GM18858 (cell line): ENCODE data around the gene RTTN.
A peak's percentile ranks its signal among the peaks of the same experiment; 100 is the strongest.

Experiments used
- ATAC-seq: cut with Tn5 transposase; IDR thresholded peaks from one replicate; pipeline ENCODE4 v1.9.1; 2021; ENCODE audit not compliant: unreplicated experiment

The RTTN gene

DNA sequence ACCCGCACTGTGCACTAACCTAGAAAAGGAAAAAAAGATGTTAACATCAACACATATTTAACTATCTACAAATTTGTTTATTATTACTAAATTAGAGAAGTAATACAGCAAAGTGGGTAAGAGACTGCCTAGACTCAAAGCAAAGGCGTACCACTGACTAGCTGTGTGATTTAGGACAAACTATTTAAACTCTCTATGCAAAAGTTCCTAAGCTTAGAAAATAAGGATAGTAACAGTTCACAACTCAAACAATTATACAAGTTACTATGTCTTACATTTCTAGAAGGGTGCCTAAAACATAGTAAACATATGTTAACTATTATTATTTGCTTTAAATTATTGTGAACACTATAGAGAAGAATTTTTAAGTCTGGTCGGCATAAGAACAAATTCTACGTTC is 119.4 kb downstream of the RTTN start:
- no peak for ATAC-seq

DNA sequence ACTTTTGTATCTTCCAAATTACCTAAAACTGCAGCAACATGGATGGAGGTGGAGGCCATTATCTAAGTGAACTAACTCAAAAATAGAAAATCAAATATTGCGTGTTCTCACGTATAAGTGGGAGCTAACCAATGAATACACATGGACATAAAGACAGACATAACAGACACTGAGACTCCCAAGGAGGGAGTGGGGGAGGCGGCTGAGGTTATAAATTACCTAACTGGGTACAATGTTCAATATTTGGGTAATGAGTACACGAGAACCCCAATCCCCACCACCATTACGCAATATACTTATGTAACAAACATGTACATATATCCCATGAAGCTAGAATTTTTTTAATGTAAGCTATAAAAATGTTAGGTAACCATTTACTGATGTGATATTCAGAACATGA is 119.8 kb downstream of the RTTN start:
- ATAC-seq = no peak

DNA sequence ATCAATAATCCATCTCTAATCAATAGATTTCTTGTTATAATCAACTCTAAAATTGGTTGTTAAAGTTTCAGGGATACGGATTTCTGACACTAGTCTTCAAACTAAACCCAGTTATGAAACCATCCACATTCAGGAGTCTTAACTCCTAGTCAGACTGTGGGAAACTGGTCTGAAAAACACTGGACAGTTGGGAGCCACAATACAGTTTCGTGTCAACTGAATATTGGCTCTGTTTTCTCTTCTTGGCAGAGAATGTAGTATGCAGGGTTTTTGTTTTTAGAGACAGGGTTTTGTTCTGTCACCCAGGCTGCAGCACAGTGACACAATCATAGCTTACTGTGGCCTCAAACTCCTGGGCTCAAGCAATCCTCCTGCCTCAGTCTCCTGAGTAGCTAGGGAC is 123.1 kb downstream of the RTTN start:
- ATAC-seq = no peak

DNA sequence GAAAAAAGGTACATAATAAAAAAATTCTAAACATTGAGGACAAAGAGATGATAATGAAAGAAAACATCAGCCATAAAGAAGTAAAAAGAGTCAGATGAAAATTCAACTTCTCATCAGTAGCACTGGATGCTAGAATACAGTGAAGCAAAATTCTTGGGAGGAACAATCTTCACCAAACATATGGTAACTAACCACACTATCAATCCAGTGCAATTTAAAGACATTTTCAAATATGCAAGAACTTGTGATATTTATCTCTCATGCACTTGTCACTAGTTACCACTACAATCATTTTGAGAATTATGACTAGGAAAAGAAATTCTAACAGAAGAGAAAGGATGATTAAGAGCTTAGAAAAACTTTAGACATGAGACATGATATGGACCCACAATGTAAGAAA is 127.4 kb downstream of the RTTN start:
- no peak for ATAC-seq

DNA sequence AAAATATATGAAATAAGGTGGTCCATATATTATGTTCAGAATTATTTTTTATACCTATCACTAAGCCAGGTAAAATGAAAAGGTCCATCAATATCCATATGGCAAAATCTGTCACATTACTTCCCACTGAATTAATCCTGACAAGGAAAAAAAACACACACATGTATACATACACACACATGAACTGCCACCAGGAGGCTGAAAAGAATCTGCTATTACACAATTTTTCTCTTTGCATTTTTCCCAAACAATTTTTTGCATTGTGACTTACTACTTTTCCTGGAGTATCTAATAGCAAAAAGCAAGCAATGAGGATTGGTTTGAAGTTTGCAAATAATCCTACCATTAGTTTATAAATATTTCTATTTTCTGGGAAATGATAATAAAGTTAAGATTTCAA is 129.6 kb downstream of the RTTN start:
- ATAC-seq = no peak

DNA sequence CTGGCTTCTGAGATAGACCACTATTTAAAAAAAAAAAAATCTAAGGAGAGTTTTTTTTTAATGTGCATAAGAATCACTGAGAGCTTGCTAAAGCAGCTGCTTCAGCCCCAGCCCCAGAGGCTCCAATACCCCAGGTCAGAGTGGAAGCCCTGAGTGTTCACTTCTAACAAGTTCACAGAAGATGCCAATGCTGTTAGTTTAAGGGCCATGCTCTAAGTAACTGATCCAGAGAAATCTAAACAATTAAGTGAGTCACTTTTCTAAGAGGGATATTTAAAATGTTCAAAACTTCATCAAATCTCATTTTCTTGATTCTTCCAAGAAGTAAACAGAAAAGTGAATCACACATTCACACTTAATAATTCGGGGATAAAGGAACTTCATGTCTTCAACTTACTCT is 131.4 kb downstream of the RTTN start:
- no peak for ATAC-seq

DNA sequence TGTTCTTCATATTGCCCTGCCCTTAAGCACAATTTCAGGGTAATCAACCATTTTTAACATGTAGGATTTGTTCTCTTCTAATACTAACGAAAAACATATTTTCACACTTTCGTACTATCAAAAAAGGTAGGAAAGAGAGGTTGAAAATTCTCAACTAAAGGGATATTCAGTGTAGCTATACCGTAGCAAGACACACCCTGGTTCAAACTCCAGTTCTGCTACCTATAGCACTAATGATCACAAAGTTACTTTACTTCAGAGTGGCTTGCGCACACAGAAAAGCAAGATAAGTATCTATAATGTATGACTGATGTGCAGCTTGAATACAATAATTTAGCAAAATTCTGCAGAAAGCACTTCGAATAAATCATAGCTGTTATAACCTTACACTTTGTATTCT is 132.1 kb downstream of the RTTN start:
- ATAC-seq = no peak

DNA sequence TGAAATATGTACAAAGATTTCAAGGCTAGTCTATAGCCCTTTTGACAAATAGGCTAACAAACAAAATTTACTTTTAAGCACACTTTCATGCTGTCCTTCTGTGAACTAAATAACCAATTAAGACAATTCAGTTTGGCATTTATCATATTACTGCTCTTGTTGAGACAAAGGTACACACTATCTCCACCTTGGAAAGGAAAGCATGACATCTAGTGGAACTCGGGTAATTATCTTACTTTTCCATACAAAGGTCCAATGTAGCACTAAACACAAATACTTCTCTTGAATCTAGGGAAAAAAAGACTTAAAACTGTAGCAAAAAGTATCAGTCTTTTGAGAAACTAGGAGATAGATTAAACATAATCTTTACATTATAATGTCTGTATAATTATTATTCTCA is 132.8 kb downstream of the RTTN start:
- no peak for ATAC-seq

DNA sequence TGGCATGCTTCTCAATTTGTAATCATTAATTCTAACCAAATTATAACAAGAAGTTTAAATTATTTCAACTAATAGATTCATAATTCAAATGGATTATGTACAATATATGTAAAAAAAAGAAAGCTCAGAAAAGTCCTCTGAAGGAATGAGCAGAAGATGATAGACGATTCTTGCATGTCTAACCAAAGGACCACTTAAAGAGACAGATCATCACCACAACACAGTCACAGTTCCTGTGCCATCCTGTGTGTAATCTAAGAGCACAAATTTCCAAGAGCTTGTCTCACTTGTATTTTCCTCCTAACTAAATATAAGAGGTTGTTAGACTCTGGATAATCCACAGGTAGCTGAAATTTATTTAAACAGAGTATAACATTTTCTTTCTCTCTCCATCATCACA is 135.5 kb downstream of the RTTN start:
- ATAC-seq = no peak

DNA sequence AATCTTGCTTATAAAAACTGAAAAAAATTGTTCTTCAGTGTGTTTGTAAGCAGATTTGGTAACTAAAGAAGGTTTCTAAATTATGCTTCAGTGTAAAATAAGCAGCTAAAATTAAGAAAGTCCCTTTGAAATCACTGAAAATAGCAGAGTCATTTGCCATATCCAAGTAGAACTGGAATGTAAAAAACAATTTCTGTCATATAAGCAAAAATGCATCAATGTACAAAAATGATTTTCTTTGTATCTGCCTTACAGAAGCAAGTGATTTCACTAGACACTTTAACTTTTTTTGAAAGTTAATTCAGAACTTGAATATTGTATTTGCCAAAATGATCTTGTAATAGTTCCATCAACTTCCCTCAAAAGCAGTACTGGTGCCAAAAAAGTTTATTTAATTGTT is 136.1 kb downstream of the RTTN start:
- no peak for ATAC-seq

DNA sequence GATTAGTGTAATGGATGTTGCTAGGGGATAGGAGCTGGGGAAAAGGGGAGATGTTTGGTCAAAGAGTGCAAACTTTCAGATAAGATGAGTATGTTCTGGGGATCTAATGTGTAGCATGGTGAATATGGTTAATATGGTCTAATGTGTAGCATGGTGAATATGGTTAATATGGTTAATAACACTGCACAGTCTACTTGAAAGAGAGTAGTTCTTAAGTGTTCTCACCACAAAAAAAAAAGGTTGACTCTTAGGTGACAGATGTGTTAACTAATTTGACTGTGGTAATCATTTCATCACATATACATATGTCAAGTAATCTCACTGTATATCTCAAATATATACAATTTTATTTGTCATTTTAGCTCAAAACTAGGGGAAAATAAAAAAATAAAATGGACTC is 136.5 kb downstream of the RTTN start:
- no peak for ATAC-seq

DNA sequence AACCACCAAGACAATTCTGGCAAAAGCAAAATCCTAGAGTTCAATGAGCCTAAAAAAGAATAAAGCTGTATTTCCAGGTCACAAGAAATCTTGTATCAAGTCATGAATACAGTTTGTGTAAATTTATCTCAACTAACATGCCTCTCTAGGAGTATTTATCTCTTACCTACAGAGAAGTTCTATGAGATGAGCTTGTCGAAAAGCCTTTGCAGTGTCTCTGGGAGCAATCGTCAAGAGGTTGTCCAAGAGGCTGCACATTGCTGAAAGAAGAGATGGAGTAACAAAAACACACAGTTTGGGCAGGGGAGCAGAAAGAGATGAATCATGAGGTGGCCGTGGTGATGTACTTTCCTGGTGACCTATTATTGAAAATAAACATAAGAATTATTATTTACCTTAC is 145.8 kb downstream of the RTTN start:
- ATAC-seq = no peak

DNA sequence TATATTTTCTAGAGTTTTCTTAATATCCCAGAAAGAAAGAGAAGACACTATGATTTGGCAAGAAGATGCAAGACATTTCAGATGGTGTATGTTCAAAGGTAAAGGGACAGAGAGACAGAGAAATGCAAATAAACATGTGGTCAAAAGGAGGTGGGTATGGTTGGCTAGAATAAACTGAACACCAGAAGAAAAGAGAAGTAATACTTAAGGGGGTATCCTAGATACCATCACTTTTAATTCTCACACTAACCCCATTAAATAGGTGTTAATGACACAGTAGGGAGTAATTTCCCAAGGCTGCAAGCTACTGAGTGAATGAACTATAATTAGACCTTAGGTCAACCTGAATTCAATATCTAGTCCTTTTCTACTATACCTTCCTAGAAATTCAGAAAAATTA is 146.6 kb downstream of the RTTN start:
- peak; percentile 98 for ATAC-seq

DNA sequence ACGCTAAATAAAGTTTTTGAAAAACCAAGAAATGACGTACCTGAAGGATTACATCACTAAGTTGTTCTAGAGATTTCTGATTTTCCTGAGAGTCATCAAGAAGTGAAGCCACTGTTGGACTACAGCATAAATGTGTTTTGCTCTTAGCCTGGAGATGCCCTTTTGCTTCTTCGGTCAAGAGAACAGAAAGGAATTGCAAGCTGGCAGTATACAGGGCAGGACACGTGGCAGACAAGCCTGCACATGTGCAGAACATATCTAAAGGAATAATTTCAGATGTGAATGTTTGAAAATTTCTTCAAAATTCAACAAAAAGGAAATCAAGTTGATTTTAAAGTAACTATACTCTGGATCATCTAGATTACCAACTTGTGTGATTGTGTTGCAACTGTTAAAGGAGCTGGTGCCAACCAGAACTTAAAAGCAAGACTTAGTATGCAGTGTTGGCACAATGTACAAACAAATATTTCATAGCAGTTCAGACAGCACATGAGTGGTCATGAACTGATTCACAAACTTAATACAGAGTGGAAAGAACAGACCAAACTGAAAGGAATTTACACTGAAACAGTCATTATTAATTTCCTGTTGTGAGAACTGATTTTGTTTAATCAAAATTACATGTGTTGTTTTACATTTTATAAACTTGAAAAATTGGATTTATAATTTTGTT is 157.4 kb downstream of the RTTN start:
- no peak for ATAC-seq

DNA sequence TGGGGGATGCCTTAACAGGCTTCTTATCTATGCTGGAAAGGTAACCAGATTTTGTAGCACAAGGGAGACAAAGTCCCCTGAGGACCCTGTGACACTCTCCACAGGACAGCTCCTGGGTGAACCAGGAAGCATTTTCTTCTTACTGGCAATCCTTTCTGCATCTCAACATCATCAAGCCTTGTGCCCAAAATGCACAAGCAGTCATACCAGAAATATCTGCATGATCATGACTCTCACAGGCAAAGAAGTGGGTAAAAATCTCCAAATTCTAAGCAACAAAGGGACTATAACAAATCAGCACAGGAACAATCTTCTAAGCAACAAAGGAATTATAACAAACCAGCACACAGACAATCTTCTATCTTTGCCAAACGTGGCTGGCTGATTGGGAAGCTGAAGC is 158.7 kb downstream of the RTTN start:
- ATAC-seq = no peak

DNA sequence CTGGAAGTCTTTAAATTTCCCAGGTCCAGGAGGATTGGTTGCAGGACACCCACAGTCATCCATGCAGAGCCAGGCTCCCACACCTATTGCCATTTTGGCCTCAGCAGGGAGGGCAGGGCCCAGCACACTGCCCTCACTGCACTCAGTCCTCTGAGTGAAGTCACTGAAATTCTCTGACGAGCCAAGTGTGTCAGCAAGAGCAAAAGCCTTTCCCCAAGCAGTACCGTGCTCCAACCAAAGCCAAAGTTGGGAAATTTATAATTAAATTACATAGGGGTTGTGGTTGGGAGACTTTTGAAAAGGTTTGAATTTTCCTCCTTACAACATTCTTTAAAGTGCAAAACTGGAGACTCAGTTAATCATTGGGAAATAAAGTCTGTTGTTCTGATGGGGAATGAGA is 159.3 kb downstream of the RTTN start:
- no peak for ATAC-seq

DNA sequence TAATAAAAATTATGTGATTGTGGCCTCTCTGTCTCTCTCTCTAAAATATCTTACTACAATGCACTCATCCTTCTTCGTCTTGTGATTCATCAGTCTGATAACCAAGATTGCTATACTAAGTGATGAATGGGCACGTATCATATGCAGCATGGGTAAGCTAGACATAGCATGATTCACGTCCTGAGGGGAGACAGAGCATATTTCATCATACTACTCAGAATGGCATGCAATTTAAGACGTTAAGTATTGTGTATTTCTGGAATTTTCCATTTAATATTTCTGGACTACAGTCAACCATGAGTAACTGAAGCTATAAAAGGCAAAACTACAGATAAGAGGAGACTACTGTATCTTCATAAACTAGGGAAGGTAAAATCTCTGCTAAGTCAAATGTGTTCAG is 160.9 kb downstream of the RTTN start:
- no peak for ATAC-seq

DNA sequence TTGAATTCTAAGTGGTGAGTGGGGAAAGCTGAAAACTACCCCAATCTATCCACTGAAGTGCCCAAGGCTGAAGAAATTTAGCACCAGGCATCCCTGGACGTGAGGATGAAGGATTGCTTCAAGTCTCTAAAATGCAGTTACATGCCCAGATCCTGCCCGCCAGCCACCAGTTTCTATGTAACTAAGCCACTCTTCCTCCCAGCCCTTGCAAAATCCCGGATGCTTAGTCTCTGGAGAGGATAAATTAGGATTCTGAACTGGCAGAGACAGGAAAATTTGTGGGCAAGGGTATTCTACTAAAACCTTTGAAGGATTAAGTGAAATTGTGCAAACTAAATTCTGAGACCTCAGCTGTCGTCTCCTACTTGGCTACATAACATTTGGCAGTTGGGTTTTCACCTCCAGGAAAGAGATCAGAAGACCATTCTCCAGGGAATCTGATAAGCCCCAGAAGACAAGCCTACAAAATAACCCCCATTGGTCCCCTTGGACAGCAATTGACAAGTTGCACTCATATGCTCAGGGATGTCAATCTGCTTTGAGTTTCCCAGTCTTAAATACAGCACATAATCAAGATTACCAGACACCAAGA is 163.9 kb downstream of the RTTN start:
- ATAC-seq = no peak

DNA sequence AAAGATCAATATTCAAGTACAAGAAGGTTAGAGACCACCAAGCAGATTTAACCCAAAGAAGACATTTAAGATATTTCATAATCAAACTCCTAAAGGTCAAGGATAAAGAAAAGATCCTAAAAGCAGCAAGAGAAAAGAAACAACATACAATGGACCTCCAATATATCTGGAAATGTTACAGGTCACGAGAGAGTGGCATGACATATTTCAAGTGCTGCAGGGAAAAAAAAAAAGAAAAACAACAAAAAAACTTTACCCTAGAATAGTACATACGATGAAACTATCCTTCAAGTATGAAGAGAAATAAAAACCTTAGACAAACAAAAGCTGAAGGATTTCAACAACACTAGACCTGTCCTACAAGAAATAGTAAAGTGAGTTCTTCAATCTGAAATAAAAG is 166.3 kb downstream of the RTTN start:
- ATAC-seq = no peak

DNA sequence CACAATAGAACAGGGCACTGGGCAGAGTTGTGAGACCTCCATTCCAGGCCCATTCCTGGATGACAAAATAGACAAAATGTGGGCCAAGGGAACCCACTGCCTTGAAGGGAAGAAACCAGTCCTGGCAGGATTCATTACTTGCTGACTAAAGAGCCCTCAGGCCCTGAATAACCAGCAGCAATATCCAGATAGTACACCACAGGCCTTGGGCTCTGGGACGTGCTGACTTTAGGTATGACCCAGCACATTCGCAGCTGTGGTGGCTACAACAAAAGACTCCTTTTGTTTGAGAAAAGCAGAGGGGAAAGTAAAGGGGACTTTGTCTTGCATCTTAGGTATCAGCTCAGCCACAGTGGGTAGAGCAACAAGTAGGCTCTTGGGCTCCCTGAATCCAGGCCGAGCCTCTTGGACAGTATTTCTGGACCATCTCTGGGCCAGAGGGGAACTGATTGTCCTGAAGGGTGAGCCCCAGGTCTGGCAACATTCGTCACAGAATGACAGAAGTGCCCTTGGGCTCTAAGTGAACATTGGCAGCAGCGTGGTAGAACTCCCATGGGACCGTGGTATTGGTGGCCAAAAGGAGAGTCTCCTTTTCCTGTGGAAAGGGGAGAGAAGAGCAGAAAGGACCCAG is 167.9 kb downstream of the RTTN start:
- no peak for ATAC-seq

DNA sequence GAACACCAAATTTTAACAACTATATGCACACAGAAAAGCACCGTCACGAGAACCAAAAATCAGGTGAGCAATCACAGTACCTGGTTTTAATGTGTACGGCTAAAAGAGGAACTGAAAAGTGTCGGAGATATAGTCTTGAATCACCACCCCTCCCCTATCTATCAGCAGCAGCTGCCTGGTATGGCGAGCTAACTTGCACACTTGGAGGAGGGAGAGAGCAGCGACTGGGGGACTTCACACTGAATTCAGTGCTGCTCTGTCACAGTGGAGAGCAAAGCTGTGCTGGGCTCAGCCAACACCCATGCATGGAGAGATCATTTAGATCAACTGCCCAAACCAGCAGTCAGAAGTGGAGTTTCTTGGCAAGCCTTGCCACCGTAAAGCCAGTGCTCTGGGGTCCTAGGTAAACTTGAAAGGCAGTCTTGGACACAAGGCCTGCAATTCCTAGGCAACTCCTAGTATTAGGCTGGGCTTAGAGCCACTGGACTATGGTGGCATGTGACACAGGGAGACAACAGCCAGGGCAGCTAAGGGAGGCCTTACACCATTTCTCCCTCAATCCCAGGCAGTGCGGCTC is 168.6 kb downstream of the RTTN start:
- ATAC-seq = peak; percentile 99

DNA sequence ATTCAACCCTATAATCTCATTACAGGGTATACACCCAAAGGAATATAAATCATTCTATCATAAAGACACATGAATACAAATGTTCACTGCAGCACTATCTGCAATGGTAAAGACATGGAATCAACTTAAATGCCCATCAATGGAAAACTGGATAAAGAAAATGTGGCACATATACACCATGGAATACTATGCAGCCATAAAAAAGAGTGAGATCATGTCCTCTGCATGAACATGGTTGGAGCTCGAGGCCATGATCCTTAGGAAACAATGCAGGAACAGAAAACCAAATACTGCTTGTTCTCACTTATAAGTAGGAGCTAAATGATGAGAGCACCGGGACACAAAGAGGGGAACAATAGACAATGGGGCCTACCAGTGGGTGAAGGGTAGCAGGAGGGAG is 169.3 kb downstream of the RTTN start:
- no peak for ATAC-seq
